ENCODE measurements around the gene TP53TG3.
"Not testable (repeated sequence)": the region's sequence is repeated elsewhere in the genome, so short reads cannot be mapped to it uniquely, and the experiment has no call there.

The TP53TG3 gene

GRCh38 chr16:32676065-32676464 lies at the start of gene TP53TG3:
TSS of gene TP53TG3 (minus strand) at chr16:32676165. CDS start at chr16:32676097, 68 bp downstream.
- not testable (repeated sequence) for DNase-seq

GRCh38 chr16:32650876-32651275 lies 25.1 kb downstream of the TP53TG3 start:
- DNase-seq = not testable (repeated sequence)

- not testable (repeated sequence) for DNase-seq
Measured at GRCh38 chr16:32647562-32647961, 28.4 kb downstream of the TP53TG3 start.

- not testable (repeated sequence) for DNase-seq
Measured at GRCh38 chr16:32646780-32647179, 29.2 kb downstream of the TP53TG3 start.

GRCh38 chr16:32646177-32646576 lies 29.8 kb downstream of the TP53TG3 start:
- not testable (repeated sequence) for DNase-seq

GRCh38 chr16:32645278-32645908 lies 30.6 kb downstream of the TP53TG3 start:
- DNase-seq = not testable (repeated sequence)

- DNase-seq = not testable (repeated sequence)
Measured at GRCh38 chr16:32644715-32645114, 31.2 kb downstream of the TP53TG3 start.

- DNase-seq = not testable (repeated sequence)
Measured at GRCh38 chr16:32637614-32638013, 38.4 kb downstream of the TP53TG3 start.

GRCh38 chr16:32632096-32632495 lies 43.9 kb downstream of the TP53TG3 start:
- DNase-seq = not testable (repeated sequence)
